Activated T-helper 1 cell treated with anti-CD3 and anti-CD28 coated beads, Interleukin-2, amount 50 U/mL, for 16 hours (primary cell): ENCODE data around the gene MCAM.

Experiments
- DNase-seq, 2 donors: peaks; one replicate each; pipeline ENCODE4 v3.0.0-alpha.2; 2020; ENCODE audit warnings: low read depth in 1 of 2, low spot score in 1 of 2

MCAM gene

GRCh38 chr11:119267645-119268044, 49.3 kb downstream of the MCAM start:
- no peak for DNase-seq

GRCh38 chr11:119266517-119267255, 50.2 kb downstream of the MCAM start:
- no peak for DNase-seq

- no peak for DNase-seq
Measured at GRCh38 chr11:119266063-119266462, 50.9 kb downstream of the MCAM start.

GRCh38 chr11:119263352-119263940, 53.5 kb downstream of the MCAM start:
- DNase-seq: no peak

DNA sequence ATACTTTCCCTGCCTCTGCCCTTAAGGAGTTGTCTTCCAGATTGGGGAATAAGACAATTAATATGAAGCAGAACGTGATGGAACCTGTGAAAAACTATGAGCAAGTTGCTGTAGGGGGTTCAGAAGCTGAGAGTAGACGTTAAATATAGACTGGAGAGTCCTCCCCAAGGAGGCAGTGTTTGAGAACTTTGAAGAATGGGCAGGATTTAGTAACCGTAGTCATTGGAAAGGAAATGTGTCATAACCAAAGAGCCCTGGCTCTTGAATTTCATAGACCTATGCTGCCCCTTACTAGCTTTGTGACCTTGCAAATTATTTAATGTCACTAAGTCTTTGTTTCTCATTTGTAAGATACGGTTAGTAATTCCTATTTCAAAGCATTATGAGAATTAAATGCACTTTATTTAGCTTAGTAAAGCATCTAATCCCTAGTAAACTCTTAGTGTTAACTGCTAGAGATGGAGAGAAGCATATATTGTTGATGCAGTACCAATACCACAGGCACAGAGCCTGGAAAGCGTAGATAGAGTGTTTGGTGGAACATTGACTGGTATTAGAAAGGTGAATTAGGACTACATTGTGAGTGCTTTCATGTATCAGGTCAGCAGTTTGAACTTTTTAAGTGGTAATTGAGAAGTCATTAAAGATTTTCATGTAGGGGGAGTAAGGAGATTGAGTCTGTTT, 54.1 kb downstream of the MCAM start:
- DNase-seq: no peak

GRCh38 chr11:119258983-119259382, 57.9 kb downstream of the MCAM start:
- no peak for DNase-seq
